HAP-1 (cell line): ENCODE measurements around the gene BMP10.
"Not testable (repeated sequence)": the region's sequence is repeated elsewhere in the genome, so short reads cannot be mapped to it uniquely, and the experiment has no call there.

ENCODE experiments used
- DNase-seq, 2 experiments: peaks; one replicate each; pipeline ENCODE4 v3.0.0-alpha.2; 2016 to 2020; ENCODE audit warnings: low spot score in 2 of 2
- H3K27me3 ChIP-seq: fragments of 250-450 bp; sonication (Bioruptor Pico); 2 replicates; pipeline ENCODE4 v1.5.1; 2020; ENCODE audit warnings: low read depth, mild to moderate bottlenecking, moderate library complexity
- H3K36me3 ChIP-seq: fragments of 250-450 bp; sonication (Bioruptor Pico); replicated peaks from 2 replicates; pipeline ENCODE4 v1.5.1; 2020; ENCODE audit warnings: mild to moderate bottlenecking
- H3K4me1 ChIP-seq: fragments of 250-450 bp; sonication (Bioruptor Pico); 2 replicates; pipeline ENCODE4 v1.5.1; 2020; ENCODE audit warnings: mild to moderate bottlenecking
- H3K4me3 ChIP-seq: fragments of 250-450 bp; sonication (Bioruptor Pico); 2 replicates; pipeline ENCODE4 v1.5.1; 2020; ENCODE audit warnings: mild to moderate bottlenecking, moderate library complexity
- H3K9me3 ChIP-seq: fragments of 250-450 bp; sonication (Bioruptor Pico); 2 replicates; pipeline ENCODE4 v1.5.1; 2020; ENCODE audit warnings: mild to moderate bottlenecking, moderate library complexity
- in situ Hi-C: fragments of 300-500 bp; cut with MboI; formaldehyde crosslinking; loops from 3 replicates; pipeline ENCODE4 v1.14.3; 2020; ENCODE audit warnings: low sequenced_read_pairs, inconsistent platforms, mixed read lengths

BMP10 gene

DNA sequence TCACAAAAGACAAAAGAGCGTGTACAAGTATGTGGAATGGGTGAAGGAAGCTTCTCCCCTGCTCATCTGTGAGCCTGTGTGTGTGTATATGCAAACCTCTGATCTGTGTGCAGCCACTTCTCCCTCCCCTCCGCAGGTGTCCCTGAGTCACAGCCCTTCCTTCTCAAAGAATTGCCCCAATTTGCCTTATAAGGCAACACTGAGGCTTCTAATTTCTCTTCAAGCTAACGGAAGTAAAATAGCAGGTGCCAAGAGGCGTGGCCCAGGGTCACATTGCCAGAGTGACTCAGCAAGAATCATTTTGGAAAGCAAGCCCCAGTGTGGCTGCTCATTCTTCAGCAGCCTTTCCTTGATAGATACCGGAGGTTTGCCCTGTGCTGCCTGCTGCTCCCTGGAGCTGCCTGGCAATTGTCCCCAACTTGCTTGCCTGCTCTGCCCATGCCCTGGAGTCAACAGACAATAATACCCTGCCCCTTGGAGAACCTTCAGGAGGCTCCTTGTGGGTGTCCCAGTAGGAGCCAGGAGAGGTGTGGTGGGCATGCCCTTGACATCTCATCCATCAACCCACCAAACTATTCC, 37.3 kb upstream of the BMP10 start:
- Histone ChIP-seq H3K4me1 (peaks cover 18% of the 10 kb centered on the region), H3K4me3 (no peak overlapping the region)
- in situ Hi-C loops: loop anchor here (25.0 kb wide), 1 partner anchor 171 kb away; the partner anchor contains the start of gene ARHGAP25

DNA sequence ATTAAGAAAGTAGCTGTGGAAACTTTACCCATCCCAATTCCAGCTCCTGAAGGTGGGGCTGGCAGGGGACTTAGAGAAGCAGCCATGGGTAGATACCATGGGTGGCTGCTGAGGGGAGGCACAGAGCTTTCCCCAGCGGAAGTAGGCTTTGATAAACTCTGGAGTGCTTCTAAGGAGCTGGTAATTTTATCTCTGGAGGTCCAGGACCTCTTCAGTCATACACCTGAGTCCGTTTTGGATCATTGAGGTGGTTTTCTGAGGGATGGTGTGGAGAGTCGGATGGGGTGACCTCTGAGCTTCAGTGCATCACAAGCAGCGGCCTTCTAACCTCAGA, 36.7 kb upstream of the BMP10 start:
- in situ Hi-C loops: loop anchor here (25.0 kb wide), 1 partner anchor 171 kb away; the partner anchor contains the start of gene ARHGAP25
- Histone ChIP-seq H3K36me3 (no peaks in the 10 kb centered on the region), H3K27me3 (no peaks in the 10 kb centered on the region), H3K9me3 (no peaks in the 10 kb centered on the region), H3K4me1 (peaks cover 18% of the 10 kb centered on the region), H3K4me3 (no peak overlapping the region)
- DNase-seq: no peak

More for the DNA sequence above, 37.3 kb upstream of the BMP10 start:
- H3K9me3 ChIP-seq: no peaks in the 10 kb centered on the region
- H3K36me3 ChIP-seq: no peaks in the 10 kb centered on the region
- no peaks in the 10 kb centered on the region for H3K27me3 ChIP-seq
- peak in 1 of 2 experiments; percentile 38 for DNase-seq

DNA sequence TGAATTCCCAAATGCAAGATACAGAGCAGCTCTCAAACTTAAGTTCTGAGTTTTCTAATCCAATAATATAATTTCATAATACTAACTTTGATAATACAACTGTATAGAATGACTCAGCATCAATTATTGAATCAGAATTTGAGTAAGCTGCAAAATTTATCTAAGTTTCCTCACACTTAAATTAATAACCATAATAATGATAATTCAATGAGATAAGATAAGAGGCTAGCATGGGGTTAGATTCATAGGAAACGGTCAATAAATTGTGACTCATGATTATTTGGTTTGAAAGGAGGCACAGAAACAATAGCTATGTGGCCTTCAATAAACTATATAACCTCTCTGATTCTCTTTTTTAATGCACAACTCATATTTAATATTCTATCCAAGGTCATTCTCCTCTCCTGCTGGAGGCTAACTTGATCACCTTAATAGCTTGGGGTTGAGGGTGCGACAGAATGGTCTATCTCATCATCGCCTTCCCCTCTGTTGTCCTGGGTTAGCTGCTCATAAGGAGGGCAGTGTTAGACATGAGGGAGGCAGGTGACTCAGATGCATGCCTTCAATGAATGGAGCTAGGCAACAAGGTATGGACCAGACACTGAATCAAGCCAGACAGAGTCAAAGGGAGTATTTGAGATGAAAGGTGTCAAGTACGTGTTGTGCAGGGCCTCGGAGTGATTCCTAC, 36.2 kb upstream of the BMP10 start:
- peaks cover 18% of the 10 kb centered on the region for H3K4me1 ChIP-seq
- H3K4me3 ChIP-seq: no peak overlapping the region
- no peaks in the 10 kb centered on the region for H3K9me3 ChIP-seq
- no peaks in the 10 kb centered on the region for H3K36me3 ChIP-seq
- DNase-seq: no peak
- no peaks in the 10 kb centered on the region for H3K27me3 ChIP-seq
- in situ Hi-C loops: loop anchor here (25.0 kb wide), 1 partner anchor 170 kb away; the partner anchor contains the start of gene ARHGAP25

DNA sequence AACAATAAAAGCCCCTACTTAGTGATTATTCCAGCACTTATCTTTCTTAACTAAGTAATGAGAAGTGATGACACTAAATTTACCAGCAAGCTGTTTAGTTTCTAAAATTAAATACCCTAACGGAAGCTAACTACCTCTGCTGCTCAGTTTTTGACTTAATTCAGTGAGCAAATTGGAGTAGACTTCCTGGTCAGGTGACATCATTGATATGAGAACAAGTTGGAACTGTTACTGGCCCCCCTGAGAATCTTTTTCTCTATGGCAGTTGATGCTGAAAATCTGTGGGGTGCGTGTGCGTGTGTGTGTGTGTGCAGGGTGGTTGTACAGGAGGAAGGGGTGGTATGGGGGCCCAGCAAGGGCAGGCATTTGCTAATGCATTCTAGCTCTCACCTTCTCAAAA, 35.5 kb upstream of the BMP10 start:
- no peak for DNase-seq
- in situ Hi-C loops: loop anchor here (25.0 kb wide), 1 partner anchor 169 kb away; the partner anchor contains the start of gene ARHGAP25

DNA sequence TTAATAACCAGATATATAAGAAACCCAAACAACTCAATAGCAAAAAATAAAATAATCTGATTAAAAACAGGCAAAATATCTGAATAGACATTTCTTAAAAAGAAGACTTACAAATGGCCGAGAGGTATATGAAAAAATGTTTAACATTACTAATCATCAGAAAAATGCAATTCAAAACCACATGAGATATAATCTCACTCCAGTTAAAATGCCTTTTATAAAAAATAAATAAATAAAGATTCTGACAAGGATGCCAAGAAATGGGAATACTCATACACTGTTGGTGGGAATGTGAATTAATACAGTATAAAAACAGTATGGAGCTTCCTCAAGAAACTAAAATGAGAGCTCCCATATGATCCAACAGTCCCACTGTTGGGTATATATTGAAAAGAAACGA, 33.9 kb upstream of the BMP10 start:
- no peak for DNase-seq
- H3K4me3 ChIP-seq: no peak overlapping the region
- H3K9me3 ChIP-seq: no peaks in the 10 kb centered on the region; the same call in 1 of the 2 replicates
- in situ Hi-C loops: loop anchor here (25.0 kb wide), 1 partner anchor 168 kb away; the partner anchor contains the start of gene ARHGAP25
- no peaks in the 10 kb centered on the region for H3K36me3 ChIP-seq
- no peaks in the 10 kb centered on the region for H3K27me3 ChIP-seq
- peaks cover 7% of the 10 kb centered on the region; the same call in 1 of the 2 replicates for H3K4me1 ChIP-seq

More for the DNA sequence above, 35.5 kb upstream of the BMP10 start:
- Histone ChIP-seq H3K4me1 (peaks cover 18% of the 10 kb centered on the region), H3K4me3 (no peak overlapping the region), H3K9me3 (no peaks in the 10 kb centered on the region; the same call in 1 of the 2 replicates), H3K36me3 (no peaks in the 10 kb centered on the region), H3K27me3 (no peaks in the 10 kb centered on the region)

DNA sequence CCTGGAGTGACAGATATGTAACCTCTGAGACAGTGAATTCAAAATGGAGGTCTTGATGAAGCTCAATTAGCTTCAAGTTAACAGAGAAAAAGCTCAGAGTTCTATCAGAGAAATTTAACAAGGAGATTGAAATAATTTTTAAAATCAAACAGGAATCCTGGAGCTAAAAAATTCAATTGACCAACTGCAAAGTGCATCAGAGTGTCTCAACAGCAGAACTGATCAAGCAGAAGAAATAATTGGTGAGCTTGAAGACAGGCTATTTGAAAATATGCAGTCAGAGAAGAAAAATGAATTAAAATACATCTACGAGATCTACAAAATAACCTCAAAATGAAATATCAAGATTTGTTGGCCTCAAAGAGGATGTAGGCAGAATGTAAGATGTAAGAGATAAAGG, 30.4 kb upstream of the BMP10 start:
- Histone ChIP-seq H3K9me3 (no peaks in the 10 kb centered on the region; the same call in 1 of the 2 replicates), H3K27me3 (no peaks in the 10 kb centered on the region), H3K4me1 (no peaks in the 10 kb centered on the region), H3K4me3 (no peak overlapping the region), H3K36me3 (no peaks in the 10 kb centered on the region)
- in situ Hi-C loops: loop anchor here (25.0 kb wide), 1 partner anchor 164 kb away; the partner anchor contains the start of gene ARHGAP25
- DNase-seq: no peak

DNA sequence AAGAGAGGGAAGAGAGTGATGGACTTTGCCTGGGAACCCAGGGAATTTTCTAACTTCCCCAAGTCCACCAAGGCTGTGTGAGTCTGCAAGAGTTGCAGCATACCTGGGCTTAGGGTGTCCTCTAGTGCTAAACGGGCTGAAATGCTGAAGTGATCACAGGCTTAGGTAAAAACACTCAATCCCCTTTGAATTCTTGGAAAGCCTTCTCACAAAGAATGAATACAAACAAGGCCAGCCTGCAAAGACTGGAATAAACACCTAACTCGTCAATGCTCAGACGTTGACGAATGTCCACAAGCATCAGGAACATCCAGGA, 30.0 kb upstream of the BMP10 start:
- no peaks in the 10 kb centered on the region for H3K4me1 ChIP-seq
- no peaks in the 10 kb centered on the region; the same call in 1 of the 2 replicates for H3K9me3 ChIP-seq
- no peak overlapping the region for H3K4me3 ChIP-seq
- DNase-seq: no peak
- no peaks in the 10 kb centered on the region for H3K36me3 ChIP-seq
- no peaks in the 10 kb centered on the region for H3K27me3 ChIP-seq
- in situ Hi-C loops: loop anchor here (25.0 kb wide), 1 partner anchor 164 kb away; the partner anchor contains the start of gene ARHGAP25

DNA sequence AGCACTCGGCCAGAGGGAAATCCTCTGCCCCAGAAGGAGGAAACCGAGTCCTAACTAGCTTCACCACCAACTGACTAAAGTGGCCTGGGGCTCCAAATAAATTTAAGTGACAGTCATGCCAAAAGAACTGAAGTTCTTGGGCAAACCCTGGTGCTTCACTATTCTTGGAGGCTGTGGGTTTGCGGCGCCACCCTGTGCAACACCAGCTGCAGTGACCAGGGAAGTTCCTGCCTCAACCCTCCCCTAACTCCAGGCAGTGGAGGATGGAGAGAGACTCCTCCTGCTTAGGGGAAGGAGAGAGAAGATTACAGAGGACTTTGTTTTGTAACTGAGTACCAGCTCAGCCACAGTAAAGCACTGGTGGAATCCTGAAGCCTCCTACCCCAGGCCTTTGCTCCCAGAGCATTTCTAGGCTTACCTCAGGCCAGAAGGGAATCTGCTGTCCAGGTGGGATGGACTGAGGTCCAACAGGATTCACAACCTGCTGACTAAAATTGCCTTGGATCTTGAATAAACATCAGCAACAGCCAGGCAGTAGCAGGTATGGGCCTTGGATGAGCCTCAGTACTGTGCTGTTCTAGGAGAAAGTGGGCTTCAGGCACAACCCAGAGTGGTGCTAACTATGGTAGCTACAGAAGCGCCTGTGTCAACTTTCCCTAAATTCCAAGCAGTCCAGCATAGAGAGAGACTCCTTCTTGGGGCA, 29.4 kb upstream of the BMP10 start:
- H3K9me3 ChIP-seq: no peaks in the 10 kb centered on the region; the same call in 1 of the 2 replicates
- H3K27me3 ChIP-seq: no peaks in the 10 kb centered on the region
- no peaks in the 10 kb centered on the region for H3K4me1 ChIP-seq
- H3K4me3 ChIP-seq: no peak overlapping the region
- DNase-seq: no peak
- in situ Hi-C loops: loop anchor here (25.0 kb wide), 1 partner anchor 163 kb away; the partner anchor contains the start of gene ARHGAP25
- H3K36me3 ChIP-seq: no peaks in the 10 kb centered on the region

DNA sequence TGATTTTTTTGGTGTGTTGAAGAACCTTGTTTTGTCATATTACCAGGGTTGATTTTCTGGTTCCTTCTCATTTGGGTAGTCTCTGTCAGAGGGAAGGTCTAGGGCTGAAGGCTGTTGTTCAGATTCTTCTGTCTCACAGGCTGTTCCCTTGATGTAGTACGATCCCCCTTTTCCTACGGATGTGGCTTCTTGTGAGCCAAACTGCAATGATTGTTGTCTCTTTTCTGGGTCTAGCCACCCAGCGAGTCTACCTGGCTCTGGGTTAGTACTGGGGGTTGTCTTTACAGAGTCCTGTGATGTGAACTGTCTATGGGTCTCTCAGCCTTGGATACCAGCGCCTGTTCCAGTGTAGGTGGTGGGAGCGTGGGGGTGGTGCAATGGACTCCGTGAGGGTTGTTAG, 24.8 kb upstream of the BMP10 start:
- H3K36me3 ChIP-seq, DNase-seq, H3K9me3 ChIP-seq, H3K27me3 ChIP-seq, H3K4me1 ChIP-seq, H3K4me3 ChIP-seq, in situ Hi-C loops: not testable (repeated sequence)

DNA sequence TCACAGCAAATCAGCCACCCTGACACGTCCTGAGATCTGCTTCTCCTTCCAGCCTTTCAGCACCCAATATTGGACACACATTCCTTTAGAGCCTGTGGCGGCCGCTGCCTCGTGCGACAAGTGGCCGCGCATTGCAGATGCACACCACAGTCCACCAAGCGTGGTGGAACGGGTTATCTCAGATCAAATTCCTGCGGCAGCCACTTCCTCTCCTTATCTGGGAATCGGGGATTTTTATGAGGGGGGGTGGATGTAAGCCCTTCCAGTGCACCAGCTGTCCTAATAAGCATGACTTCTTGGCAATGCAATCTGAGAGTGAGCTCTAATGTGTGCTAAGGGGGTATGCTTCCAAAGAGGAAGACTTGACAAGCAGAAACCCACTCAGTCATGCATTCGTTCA, 18.3 kb upstream of the BMP10 start:
- DNase-seq: no peak
- in situ Hi-C loops: no loop called here
- no peaks in the 10 kb centered on the region for H3K27me3 ChIP-seq
- H3K4me3 ChIP-seq: no peak overlapping the region
- no peaks in the 10 kb centered on the region for H3K9me3 ChIP-seq
- H3K36me3 ChIP-seq: no peaks in the 10 kb centered on the region
- H3K4me1 ChIP-seq: no peaks in the 10 kb centered on the region

DNA sequence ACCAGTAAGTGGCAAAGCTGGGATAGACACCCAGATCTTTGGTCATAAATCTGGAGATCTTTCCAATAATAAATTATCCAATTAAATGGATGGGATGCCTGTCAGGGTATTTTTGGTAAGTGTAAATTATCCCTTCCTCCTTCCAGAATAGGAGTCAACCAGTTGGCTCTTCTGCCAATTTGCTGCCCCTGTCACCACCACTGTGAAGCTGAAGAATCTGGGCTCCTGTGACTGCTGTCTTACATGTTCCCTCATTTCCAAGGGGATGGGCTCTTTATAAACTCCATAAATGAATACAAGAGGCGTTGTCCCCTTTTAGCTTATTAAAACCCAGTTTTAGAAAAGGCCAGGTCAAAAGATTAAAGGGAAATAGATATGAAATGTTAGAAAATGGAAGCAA, 17.8 kb upstream of the BMP10 start:
- Histone ChIP-seq H3K4me3 (no peak overlapping the region), H3K4me1 (no peaks in the 10 kb centered on the region), H3K9me3 (no peaks in the 10 kb centered on the region), H3K27me3 (no peaks in the 10 kb centered on the region), H3K36me3 (no peaks in the 10 kb centered on the region)
- DNase-seq: no peak
- in situ Hi-C loops: no loop called here

DNA sequence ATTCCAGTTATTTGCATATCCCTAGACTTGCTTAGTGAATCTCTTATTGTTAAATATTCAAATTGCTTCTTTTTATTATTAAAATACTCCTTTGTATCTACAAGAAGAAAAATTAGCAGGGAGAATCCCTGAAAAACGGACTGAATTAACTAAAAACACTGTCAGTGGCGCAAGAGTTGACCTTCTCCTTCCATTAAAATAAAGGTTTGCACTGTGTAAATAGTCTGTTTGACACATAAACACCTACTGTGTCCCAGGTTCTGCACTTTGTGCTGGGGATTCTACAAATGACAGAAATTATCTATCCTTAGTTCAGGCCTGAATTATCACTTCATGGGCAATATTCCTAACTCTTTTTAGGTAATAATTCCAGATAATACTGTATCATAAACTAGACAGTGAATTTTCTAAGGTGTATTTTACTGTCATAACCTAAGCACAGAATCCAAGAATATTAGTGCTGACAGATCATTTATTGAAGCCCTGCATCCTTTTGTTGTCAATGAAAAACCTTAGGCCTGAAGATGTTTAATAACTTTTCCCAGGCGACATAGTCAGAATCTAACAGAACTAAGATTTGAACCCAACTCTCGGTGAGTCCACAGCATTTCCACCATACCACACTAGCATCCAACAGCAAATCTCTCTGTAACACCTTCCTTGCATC, 17.0 kb upstream of the BMP10 start:
- no peak overlapping the region for H3K4me3 ChIP-seq
- in situ Hi-C loops: no loop called here
- no peaks in the 10 kb centered on the region for H3K4me1 ChIP-seq
- H3K27me3 ChIP-seq: no peaks in the 10 kb centered on the region; the same call in none of the 2 replicates
- no peaks in the 10 kb centered on the region for H3K9me3 ChIP-seq
- DNase-seq: no peak
- no peaks in the 10 kb centered on the region for H3K36me3 ChIP-seq

DNA sequence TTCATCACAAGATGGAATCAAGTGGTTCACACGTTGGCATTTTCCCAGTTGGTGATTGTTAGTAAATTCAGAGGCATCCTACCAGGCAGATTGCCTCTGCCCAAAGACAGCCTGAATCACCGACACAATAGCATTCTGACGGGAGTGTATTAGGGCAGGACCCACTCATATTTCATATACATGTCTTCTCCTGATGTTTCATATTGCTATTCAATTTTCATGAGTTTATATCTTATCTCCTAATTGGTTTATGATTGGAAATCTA, 14.5 kb upstream of the BMP10 start:
- Histone ChIP-seq H3K36me3 (no peaks in the 10 kb centered on the region), H3K27me3 (peaks cover 2% of the 10 kb centered on the region), H3K4me3 (no peak overlapping the region), H3K4me1 (no peaks in the 10 kb centered on the region), H3K9me3 (no peaks in the 10 kb centered on the region)
- in situ Hi-C loops: no loop called here
- no peak for DNase-seq
